NCI-H2196 (cell line): Measurements from ENCODE around the gene KLHDC7B.

ENCODE experiments used
- DNase-seq: peaks from one replicate; lab custom pipeline; 2025; ENCODE audit not compliant: unreplicated experiment; lab: John Stamatoyannopoulos, UW

Gene KLHDC7B

DNA sequence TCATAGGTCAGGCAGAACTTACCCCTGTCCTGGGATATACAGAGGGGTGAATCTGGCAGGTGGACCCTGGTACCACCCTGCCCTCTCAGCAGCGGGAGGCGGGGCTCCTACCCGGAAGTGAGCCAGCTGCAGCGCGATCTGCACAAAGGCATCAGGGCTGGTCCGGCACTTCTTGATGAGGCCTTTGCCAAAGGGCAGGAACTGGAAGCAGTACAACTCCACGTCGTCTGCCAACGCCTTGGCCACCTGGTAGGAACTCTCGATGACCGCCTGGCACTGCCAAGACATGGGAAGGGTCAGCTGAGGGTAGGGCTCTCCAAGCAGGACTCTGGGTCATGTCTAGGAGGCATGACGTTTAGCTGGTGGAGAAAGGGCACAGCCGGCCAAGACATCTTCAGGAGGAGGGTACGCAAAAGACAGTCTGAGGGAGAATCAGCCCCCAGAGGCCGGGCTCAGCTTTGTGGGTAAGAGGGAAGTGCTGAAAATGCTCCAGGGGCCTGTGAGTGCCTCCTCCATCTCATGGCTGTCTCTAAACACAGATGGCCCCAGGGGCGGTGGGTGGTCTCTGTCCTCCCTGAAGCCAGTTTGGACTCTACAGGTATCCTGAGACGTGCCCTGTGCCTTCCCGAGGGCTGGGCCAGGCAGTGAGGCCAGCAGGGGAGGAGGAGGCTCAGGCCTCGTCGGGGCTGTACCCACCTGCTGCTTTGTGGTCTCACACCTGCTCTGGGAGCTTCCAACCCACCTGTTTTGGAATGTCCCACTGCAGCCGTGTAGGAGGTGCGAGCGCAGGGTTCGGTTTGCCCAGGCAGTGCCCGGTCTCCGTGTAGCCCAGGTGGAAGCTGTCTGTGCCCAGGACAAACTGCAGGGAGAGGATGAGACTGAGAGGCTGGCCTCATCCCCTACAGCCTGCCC is 25.8 kb downstream of the KLHDC7B start:
- no peak for DNase-seq

DNA sequence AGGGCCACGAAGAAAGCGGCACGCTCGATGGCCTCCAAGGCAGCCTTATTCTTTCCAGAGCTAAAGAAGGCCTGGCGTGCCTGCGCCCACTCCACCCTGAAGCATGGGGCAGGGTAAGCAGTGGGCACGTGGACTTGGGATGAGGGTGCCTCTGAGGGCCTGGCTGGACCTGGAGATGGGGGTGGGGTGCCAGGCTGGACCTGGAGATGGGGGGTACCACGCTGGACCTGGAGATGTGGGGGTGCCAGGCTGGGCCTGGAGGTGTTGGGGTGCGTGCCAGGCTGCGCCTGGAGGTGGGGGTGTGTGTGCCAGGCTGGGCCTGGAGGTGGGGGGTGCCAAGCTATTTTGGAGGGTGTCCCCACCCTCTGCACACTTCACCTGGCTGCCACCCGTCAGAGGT is 27.3 kb downstream of the KLHDC7B start:
- DNase-seq: no peak

DNA sequence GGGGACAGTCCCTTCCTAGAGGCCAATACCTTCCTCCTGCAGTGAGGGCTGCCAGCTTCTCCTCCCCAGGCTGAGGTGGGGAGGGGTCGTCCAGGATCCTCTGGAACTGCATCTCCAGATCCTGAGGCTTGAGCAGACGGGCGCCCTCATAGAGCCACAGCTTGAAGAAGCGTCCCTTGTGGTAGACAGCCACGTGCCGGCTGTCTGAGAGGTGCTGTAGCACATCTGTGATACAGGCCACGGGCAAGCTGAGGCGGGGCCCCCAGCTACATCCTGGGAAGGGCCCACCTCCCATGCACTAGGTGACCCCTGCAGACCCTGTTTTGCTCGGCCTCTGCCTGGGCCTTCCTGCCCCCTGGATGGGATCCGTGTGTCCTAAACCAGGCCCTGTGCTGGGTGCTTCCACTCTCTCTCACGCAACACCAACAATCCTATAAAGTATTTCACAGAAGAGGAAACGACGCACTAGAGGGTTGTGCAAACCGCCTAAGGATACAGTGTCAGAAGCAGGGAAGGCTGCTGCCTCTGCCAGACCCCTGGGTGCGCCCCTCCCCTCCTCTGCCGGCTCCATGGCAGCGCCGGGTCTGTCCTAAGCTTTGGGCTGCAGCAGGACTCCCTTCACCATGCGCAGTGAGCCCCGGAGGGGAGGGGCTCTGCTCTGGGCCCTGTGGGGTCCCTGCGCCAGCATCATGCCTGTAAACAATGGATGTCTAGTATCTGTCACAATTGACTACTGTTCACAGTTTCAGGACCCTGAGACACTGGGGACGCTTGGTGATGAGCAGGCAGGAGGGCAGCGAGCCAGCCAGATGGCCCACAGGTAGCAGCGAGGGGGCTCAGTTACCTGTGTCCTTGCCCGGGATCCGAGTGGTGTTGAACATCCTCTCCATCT is 28.0 kb downstream of the KLHDC7B start:
- DNase-seq: no peak

DNA sequence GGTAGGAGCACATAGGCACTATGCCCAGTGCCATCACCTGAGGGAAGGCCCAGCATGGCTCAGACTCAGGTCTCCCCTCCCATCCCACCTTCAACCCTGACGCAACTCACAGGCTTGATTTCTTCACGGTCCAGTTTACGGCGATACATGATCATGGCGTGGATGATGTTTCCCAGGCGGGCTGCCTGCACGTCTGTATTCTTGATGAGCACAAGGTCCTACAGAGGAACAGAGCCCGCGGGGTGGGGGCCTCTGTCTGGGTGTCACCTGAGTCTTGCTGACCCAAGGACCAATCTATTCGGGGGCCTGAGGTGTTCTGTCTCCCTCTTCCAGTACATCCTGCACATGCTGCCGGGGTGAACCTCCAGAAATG is 28.7 kb downstream of the KLHDC7B start:
- no peak for DNase-seq

DNA sequence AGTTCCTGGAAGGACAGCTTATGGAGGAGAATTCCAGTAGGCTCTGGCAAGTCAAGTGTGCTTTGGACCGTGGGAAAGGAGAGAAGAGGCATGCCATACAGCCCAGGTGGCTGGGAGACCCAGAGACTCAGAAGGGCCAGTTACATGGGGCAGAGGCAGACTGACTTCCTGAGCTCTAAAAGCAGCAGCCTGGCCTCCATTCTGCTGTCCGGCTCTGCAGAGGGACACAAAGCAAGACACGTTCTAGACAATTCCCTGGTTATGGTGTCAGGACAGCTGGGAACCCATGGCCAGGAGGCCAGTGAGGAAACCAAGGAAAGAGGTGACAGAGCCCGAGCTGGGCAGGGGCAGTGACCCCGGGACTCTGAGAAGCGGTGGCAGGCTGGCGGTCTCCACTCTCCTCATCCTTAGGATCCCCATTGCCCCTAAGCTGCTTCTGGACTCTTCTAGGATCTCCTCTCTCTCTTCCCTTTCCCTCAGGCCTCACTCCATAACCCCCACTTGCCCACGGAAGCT is 29.8 kb downstream of the KLHDC7B start:
- DNase-seq: no peak

DNA sequence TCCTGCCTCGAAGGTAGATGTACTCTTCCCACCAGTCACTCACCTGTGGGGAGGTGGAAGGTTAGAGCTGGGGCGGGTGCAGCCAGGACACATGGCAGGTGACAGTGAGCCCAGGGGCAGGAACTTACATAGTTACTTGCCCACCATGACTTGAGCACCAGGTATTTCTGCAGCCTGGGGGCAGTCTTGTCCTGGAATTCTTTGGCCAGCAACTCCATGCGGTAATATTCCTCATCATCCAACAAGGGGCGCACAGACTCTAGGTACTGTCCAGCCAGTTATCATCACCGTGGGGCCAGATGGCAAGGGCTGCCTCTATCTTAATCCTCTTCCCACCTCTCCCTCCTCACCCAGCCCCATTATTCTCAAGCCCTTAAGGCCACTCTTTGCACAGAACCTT is 30.4 kb downstream of the KLHDC7B start:
- no peak for DNase-seq

DNA sequence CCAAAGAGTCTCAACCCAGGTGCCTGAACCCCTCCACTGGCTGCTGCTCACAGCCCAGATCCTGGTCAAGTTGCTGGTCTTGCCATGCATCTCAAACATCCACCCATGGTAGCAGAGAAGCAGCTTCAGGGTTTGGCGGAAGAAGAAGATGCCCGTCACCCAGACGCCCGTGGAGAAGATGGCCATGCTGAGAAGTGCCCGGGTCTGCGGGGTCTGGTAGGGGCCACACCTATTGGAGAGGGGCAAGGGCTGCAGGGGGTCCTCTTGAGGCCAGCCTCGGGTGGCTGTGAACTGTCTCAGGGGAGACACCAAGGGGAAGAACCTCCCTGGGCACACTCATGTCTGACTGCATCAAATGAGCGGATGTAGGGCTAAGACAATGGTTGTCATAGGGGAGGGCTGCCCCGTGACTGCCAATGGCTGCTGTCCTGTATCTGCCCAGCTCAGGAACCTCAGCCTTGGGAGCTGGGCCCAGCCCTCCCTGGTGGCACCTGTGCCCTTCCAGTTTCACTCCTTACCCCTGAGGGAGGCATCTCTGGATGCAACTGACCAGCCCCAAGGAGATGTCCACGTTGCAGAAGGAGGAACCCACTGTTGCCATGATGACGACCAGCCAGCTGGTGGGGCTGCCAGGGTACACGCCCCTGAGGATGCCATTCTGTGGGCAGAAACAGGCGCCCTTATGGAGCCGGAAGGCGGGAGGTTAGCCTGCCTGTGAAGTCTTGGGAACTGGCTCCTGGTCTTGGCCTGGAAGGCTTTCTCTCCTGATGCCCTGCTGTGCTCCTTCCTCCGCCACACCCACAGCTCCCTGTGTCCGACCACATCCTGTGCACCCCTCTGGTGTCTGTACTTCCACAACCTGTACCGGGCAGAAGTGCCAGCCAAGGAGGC is 31.4 kb downstream of the KLHDC7B start:
- no peak for DNase-seq

DNA sequence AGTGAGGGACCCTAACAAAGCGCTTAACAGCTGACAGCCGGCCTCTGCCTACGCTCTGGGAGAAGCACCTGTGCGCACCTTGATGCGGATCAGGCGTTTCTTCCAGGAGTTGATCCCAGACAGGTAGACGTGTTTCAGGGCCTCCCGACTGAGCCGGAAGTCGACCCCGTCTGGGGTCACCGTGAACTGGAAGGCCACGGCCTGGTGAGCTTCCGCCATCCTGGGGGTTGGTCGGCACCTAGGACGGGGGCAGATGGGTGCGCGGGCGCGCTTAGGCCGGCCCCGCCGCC is 31.9 kb downstream of the KLHDC7B start:
- DNase-seq: no peak

DNA sequence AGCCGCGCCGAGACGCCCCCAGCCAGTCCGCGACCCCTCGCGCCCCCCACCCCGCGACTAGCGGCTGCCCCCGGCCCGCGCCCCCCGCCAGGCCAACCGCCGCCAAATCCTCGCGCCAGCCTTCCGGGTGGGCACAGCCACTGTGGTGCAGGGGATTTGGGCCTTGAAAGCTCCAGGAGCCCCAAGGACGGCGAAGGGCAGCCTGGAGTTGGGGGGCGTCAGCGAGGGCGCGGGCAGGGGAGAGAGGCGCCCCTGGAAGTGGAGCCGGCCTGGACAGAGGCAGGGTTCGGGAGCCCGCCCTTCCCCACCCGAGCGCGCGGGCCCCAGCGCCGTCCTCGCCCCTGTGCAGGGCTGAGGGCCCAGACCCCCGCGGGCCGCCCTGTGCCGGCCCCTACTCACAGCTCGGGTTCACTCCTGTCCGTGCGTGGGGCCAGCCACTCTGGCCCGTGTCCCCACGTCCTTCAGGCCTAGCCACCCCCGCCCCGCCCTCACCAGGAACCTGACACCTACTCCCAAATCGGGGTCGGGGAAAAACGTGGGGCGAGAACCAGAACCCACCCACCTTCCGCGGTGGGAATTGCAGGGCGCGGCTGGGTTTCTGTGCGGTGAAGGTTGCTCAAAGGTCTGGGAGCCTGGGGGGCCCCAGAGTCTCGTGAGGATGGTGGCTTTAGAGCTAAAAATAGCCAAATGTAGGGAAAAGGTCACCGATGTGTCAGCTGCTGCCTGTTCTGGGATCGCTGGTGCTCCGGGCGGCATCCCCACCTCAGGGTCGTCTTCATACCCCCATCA is 32.5 kb downstream of the KLHDC7B start, which contains the start of gene CPT1B:
CPT1B (minus strand) TSS at position 441 of the 789 bp plus-strand sequence. CDS start 512 bp downstream, outside the sequence.
- no peak for DNase-seq

DNA sequence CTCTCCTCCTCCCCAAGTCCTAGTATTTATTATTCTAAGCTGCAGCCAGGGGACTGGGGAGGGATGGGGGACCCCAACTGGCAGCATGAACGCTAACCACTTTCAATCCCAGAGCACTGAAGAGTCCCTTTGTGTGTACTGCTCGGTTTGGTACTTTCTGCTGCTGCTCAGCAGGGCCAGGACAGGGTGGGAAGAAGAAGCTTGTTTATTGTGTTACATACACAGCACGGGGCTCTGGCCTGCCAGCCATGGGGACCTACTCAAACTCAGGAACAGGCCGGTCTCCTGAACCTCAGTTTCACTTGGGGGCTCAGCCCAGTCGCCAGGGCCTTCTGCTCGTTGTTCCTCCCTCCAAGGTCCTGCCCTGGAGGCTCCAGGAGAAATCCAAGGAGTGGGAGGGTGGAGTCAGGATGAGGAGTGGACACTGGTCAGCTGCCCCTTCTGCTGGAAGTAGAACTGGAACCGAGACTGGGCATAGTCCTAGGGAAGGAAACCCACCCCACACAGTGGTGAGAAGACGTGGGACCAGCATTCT is 33.1 kb downstream of the KLHDC7B start:
- no peak for DNase-seq

DNA sequence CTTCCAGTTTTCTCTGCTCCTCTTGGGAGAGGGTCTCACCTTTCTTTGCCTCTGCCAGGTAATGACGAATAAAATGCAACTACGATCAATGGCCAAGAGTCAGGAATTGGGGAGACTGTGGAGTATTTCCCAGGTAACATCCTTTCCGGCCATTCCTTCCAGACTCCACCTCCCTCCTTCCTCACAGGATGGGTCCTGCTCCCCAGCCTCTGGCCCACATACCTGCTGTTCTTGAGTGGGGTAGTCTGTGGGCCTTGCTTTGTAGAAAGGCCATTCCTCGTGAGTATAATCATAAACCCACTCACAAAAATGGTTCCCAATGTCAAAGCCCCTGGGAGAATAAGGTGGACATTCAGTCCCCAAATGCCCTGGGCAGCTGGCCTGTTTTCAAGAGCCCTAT is 34.1 kb downstream of the KLHDC7B start:
- no peak for DNase-seq

DNA sequence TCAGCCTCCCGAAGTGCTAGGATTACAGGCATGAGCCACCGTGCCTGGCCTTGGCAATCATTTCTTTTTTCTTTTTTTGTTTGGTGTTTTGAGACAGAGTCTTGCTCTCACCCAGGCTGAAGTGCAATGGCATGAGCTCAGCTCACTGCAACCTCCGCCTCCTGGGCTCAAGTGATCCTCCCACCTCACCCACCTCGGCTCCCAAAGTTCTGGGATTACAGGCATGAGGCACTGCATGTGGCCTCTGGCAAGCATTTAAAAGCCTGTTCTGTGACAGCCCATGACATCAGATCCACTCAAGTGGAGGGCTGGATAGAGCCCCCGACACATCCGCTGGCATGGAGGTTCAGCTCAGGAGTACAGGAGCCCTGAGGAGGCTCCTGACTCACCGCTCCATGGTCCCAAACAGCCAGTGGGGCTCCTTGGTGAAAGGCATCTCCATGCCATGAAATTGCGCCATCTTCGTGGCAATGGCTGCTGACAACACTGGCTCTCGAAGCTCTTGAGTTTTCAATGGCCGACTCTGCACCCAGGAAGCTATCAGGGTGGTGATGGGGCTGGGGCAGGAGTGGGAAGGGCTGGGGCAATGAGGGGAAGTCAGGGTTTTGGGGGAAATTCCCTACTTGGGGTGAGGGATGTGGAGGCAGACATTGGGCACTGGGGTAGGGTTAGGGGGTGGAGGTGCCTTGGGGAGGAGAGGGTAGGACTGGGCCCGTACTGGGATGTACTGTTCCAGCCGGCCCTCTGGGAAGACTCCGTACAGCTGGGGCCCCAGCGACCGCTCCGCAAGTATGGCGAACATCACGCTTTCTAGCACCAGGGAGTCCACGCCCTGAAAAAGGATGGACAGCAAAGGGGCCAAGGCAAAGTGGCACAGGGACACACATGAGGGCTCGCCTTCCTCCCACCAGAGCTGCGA is 35.6 kb downstream of the KLHDC7B start:
- no peak for DNase-seq

DNA sequence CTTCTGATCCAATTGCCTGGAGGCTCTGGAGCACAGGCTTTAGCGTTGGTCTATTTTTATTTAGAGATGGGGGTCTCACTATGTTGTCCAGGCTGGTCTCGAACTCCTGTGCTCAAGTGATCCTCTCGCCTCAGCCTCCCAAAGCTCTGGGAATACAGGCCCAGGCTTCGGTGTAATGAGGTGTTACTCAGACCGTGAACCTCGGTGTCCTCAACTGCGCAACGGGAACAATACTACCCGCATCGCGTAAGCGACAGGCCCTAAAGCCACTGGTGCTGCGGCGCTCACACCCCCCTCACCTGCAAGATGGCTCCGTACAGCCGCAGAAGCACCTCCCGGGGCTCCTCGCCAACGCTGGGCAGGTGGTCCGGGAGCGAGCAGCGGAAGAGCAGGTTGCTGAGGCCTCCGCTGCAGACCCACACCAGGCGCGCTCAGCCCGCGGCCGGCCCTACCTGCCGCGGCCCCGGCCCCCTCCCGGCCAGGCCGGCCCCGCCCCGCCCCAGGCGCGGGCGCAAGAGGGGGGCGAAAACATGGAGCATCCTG is 36.3 kb downstream of the KLHDC7B start:
- peak; percentile 35 for DNase-seq

DNA sequence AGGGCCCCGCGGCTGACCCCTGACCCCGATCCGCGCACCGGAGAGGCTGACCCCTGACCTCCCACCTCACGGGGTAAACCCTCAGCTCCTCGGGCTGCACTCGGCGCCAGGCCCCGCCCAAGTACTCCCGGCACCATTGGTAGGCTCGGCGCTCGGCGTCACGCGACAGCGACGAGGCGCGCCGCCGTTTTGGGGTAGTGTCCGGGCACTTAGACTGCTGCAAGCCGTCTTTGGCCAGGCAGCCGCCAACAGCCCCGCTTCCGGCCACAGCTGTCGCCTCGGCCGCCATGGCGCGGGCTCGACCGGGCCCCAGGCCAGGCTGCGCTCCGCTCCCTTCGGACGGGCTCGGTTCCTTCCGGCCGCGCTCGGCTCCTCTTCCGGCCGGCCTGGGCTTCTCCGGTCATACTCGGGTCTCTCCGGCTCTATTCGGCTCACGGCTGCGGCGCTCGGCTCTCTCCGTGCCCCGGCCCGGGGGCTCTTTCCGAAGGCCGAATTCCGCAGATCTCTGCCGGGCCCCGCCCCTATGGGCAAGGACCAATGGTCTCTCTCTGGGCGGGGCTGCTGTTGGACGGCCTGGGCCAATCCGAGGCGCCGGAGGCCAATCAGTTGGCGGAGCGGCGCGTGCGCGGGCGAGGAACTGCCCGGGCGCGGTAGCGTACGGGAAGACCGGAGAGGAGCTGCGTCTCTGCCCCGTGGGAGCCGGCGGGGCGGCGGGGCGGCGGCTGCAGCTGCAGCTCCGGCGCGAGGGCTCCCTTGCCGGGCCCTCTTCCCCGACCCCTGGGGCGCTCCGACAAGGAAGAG is 37.0 kb downstream of the KLHDC7B start, which contains the start of gene CHKB:
CHKB (minus strand) TSS at position 357 of the 801 bp plus-strand sequence; CDS start at position 289, 68 bp downstream.
- DNase-seq: peak; percentile 91

DNA sequence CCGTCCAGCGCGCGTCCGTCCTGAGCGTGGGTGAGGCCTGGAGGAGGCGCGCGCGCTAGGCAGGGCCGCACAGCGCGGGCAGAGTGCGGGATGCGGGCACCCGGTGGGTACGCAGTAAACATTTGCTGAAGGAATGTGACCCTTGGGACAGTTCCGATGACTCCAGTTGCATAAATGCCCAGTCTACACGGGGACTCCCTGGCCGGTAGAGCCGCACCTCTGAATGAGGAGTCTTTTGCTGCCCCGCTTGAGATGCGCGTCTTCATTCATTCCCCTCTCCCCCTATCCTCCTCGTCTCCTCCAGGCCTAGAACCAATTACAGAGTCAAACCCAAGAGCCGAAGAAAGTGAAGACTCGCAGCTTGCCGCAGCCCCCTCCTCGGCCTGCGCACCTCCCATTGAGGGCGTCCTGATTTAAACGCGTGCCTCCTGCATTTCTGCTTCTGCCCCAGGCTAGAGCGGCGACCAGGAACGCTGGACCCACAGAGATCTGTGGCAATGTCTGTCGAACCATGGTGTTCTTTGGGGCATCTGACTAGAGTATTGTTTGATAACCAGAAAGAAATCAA is 37.7 kb downstream of the KLHDC7B start:
- no peak for DNase-seq

DNA sequence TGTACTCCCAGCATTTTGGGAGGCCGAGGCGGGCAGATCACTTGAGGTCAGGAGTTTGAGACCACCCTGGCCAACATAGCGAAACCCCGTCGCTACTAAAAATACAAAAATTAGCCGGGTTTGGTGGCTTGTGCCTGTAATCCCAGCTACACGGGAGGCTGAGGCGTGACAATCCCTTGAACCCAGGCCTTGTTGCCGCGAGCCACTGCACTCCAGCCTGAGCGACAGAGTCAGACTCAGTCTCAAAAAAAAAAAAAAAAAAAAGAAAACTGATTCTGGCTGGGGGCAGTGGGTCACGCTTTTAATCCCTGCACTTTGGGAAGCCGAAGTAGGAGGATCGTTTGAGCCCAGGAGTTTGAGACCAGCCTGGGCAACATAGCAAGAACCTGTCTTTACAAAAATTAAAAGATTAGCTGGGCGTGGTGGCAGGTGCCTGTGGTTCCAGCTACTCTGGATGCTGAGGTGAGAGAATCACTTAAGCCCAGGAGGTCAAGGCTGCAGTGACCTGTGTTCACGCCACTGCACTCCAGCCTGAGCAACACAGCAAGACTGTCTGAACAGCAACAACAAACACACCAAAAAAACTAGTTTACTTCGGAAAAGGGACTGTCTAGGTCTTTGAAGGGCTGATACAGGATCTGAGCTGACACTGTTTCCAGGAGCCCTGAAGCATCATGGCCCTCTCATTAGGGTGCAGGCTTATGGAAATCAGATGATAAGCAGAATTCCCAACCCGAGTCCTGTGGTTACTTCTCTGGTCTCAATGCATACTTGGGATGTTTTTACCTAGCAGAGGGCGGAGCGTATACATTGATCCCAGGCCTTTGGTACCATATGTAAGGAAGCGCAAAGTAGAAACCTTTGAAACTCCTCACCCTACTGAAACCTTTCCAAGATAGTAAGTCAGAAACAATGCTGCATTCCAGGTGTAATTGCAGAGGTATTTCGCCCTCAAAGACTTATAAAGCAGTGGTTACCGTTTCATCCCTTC is 38.7 kb downstream of the KLHDC7B start:
- DNase-seq: no peak
